ENCODE results near the gene AGTR2. TPM values are rescaled to one million over a fixed set of nuclear protein-coding genes. Genes with fewer than 3 reads are reported as not detected.

AGTR2 gene, protein sequence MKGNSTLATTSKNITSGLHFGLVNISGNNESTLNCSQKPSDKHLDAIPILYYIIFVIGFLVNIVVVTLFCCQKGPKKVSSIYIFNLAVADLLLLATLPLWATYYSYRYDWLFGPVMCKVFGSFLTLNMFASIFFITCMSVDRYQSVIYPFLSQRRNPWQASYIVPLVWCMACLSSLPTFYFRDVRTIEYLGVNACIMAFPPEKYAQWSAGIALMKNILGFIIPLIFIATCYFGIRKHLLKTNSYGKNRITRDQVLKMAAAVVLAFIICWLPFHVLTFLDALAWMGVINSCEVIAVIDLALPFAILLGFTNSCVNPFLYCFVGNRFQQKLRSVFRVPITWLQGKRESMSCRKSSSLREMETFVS
- not detected in 2 replicates for total RNA-seq

DNA sequence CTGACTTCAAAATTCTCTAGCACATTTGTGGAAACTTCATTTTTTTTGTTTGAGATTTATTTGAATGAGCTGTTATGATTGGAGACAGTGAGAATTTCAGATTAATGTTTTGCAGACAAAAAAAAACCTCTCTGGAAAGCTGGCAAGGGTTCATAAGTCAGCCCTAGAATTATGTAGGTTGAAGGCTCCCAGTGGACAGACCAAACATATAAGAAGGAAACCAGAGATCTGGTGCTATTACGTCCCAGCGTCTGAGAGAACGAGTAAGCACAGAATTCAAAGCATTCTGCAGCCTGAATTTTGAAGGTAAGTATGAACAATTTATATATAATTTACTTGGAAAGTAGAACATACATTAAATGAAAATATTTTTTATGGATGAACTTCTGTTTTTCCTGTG, at the start of gene AGTR2:
AGTR2 (plus strand) TSS at position 234 of the 400 bp plus-strand sequence. CDS start 1,537 bp downstream, outside the sequence.

